HG02678 (cell line): ENCODE data around the gene GOLGB1.
A peak's percentile ranks its signal among the peaks of the same experiment; 100 is the strongest.

Experiments used
- ATAC-seq: cut with Tn5 transposase; IDR thresholded peaks from one replicate; pipeline ENCODE4 v1.9.1; 2021; ENCODE audit warnings: mild to moderate bottlenecking, moderate library complexity; ENCODE audit not compliant: unreplicated experiment

GOLGB1 gene

GRCh38 chr3:121645054-121645453, 104.5 kb downstream of the GOLGB1 start:
- ATAC-seq: no peak

- no peak for ATAC-seq
Measured at GRCh38 chr3:121642601-121643314, 106.8 kb downstream of the GOLGB1 start.

- no peak for ATAC-seq
Measured at GRCh38 chr3:121641127-121641526, 108.4 kb downstream of the GOLGB1 start.

GRCh38 chr3:121637922-121638321, 111.6 kb downstream of the GOLGB1 start:
- peak; percentile 62 for ATAC-seq

- ATAC-seq: no peak
Measured at GRCh38 chr3:121630355-121630754, 119.2 kb downstream of the GOLGB1 start.

GRCh38 chr3:121629601-121630000, 119.9 kb downstream of the GOLGB1 start:
- ATAC-seq: no peak

GRCh38 chr3:121627622-121628021, 121.9 kb downstream of the GOLGB1 start:
- ATAC-seq: no peak

GRCh38 chr3:121627211-121627610, 122.3 kb downstream of the GOLGB1 start:
- no peak for ATAC-seq

GRCh38 chr3:121626495-121626894, 123.0 kb downstream of the GOLGB1 start:
- ATAC-seq: no peak

- no peak for ATAC-seq
Measured at GRCh38 chr3:121624147-121624899, 125.2 kb downstream of the GOLGB1 start.

- ATAC-seq: no peak
Measured at GRCh38 chr3:121621491-121621890, 128.1 kb downstream of the GOLGB1 start.

- no peak for ATAC-seq
Measured at GRCh38 chr3:121619691-121620090, 129.8 kb downstream of the GOLGB1 start.
